Measurements from ENCODE around the gene ASIC2. TPM values are rescaled to one million over a fixed set of nuclear protein-coding genes. Genes with fewer than 3 reads are reported as not detected.

The ASIC2 gene
- total RNA-seq, 1 experiment from 2014 or later, result not detected

- no peaks in the 10 kb centered on the region for H3K9me3 Mint-ChIP-seq (ENCODE audit: unreplicated experiment)
- ChIA-PET POLR2A (no interaction called here), CTCF (interaction anchor here (1.2 kb wide), 1 partner anchor 215 kb away, joined by 3 read pairs; no protein-coding TSS in a partner anchor)
- H3K4me3 Mint-ChIP-seq (ENCODE audit: unreplicated experiment), result no peak overlapping the region
- no TSS peak for BruUV-seq (replicated peaks)
- H3K27me3 Mint-ChIP-seq (ENCODE audit: insufficient read depth, unreplicated experiment), result no peaks in the 10 kb centered on the region
- H3K36me3 Mint-ChIP-seq (ENCODE audit: insufficient read depth, unreplicated experiment), result no peaks in the 10 kb centered on the region
- DNase-seq (ENCODE audit: unreplicated experiment), result no peak
- H3K27ac Mint-ChIP-seq (ENCODE audit: low read depth, unreplicated experiment), result no peak overlapping the region
- peaks cover 46% of the 10 kb centered on the region for H3K4me1 Mint-ChIP-seq (ENCODE audit: insufficient read depth, unreplicated experiment)
- no peak for TF ChIP-seq CTCF (IDR thresholded peaks at IDR 0.05; ENCODE audit: unreplicated experiment)
- intact Hi-C loops (cut with micrococcal nuclease), result no loop called here
Observed at GRCh38 chr17:33124185-33124584, 168.9 kb downstream of the ASIC2 start.

- POLR2A ChIA-PET, result no interaction called here
- no peak for TF ChIP-seq CTCF (IDR thresholded peaks at IDR 0.05; ENCODE audit: unreplicated experiment)
- no peak overlapping the region for H3K4me3 Mint-ChIP-seq (ENCODE audit: unreplicated experiment)
- no peaks in the 10 kb centered on the region for H3K27me3 Mint-ChIP-seq (ENCODE audit: insufficient read depth, unreplicated experiment)
- intact Hi-C loops (cut with micrococcal nuclease), result no loop called here
- H3K27ac Mint-ChIP-seq (ENCODE audit: low read depth, unreplicated experiment), result no peak overlapping the region
- H3K9me3 Mint-ChIP-seq (ENCODE audit: unreplicated experiment), result no peaks in the 10 kb centered on the region
- no peaks in the 10 kb centered on the region for H3K36me3 Mint-ChIP-seq (ENCODE audit: insufficient read depth, unreplicated experiment)
- no peak for DNase-seq (ENCODE audit: unreplicated experiment)
- BruUV-seq (replicated peaks), result no TSS peak
- CTCF ChIA-PET, result interaction anchor here (0.6 kb wide), 1 partner anchor 100 kb away, joined by 3 read pairs; no protein-coding TSS in a partner anchor
- peaks cover 32% of the 10 kb centered on the region for H3K4me1 Mint-ChIP-seq (ENCODE audit: insufficient read depth, unreplicated experiment)
Observed at GRCh38 chr17:33121756-33122155, 171.3 kb downstream of the ASIC2 start.

GRCh38 chr17:33121272-33121671 is 171.8 kb downstream of the ASIC2 start:
- H3K27ac Mint-ChIP-seq (ENCODE audit: low read depth, unreplicated experiment), result no peak overlapping the region
- intact Hi-C loops (cut with micrococcal nuclease), result no loop called here

GRCh38 chr17:33120103-33120502 is 173.0 kb downstream of the ASIC2 start:
- H3K27ac Mint-ChIP-seq (ENCODE audit: low read depth, unreplicated experiment), result no peak overlapping the region
- no peaks in the 10 kb centered on the region for H3K36me3 Mint-ChIP-seq (ENCODE audit: insufficient read depth, unreplicated experiment)
- no TSS peak for BruUV-seq (replicated peaks)
- CTCF ChIA-PET, result interaction anchor here (1.1 kb wide), 1 partner anchor 47 kb away, joined by 3 read pairs; no protein-coding TSS in a partner anchor
- no peaks in the 10 kb centered on the region for H3K27me3 Mint-ChIP-seq (ENCODE audit: insufficient read depth, unreplicated experiment)
- H3K9me3 Mint-ChIP-seq (ENCODE audit: unreplicated experiment), result no peaks in the 10 kb centered on the region
- H3K4me3 Mint-ChIP-seq (ENCODE audit: unreplicated experiment), result no peak overlapping the region
- POLR2A ChIA-PET, result no interaction called here
- peaks cover 20% of the 10 kb centered on the region for H3K4me1 Mint-ChIP-seq (ENCODE audit: insufficient read depth, unreplicated experiment)
- no peak for DNase-seq (ENCODE audit: unreplicated experiment)
- TF ChIP-seq CTCF (IDR thresholded peaks at IDR 0.05; ENCODE audit: unreplicated experiment), result no peak
- intact Hi-C loops (cut with micrococcal nuclease), result no loop called here

More at GRCh38 chr17:33121272-33121671, 171.8 kb downstream of the ASIC2 start:
- H3K4me3 Mint-ChIP-seq (ENCODE audit: unreplicated experiment), result no peak overlapping the region
- TF ChIP-seq CTCF (IDR thresholded peaks at IDR 0.05; ENCODE audit: unreplicated experiment), result no peak
- no peaks in the 10 kb centered on the region for H3K27me3 Mint-ChIP-seq (ENCODE audit: insufficient read depth, unreplicated experiment)
- ChIA-PET CTCF (interaction anchor here (0.5 to 0.6 kb wide), 2 partner anchors 51 to 100 kb away, joined by 3 read pairs; no protein-coding TSS in a partner anchor), POLR2A (interaction anchor here (0.7 kb wide), 1 partner anchor 12 kb away, joined by 3 read pairs; no protein-coding TSS in a partner anchor)
- no peaks in the 10 kb centered on the region for H3K36me3 Mint-ChIP-seq (ENCODE audit: insufficient read depth, unreplicated experiment)
- no peaks in the 10 kb centered on the region for H3K9me3 Mint-ChIP-seq (ENCODE audit: unreplicated experiment)
- no TSS peak for BruUV-seq (replicated peaks)
- no peak for DNase-seq (ENCODE audit: unreplicated experiment)
- H3K4me1 Mint-ChIP-seq (ENCODE audit: insufficient read depth, unreplicated experiment), result peaks cover 32% of the 10 kb centered on the region
